RWPE2 (cell line): ENCODE results near the gene KLHDC7B.

Source experiments
- ATAC-seq: fragments of 200-7000 bp; cut with Tn5 transposase; 3 replicates; pipeline ENCODE4 v1.9.1; 2021; ENCODE audit warnings: low read depth
- DNase-seq: peaks from one replicate; pipeline ENCODE4 v3.0.0-alpha.2; 2020; ENCODE audit warnings: low spot score
- H3K27ac ChIP-seq: fragments of 450-650 bp; 2 replicates; pipeline ENCODE4 v1.5.1; 2017; ENCODE audit warnings: mild to moderate bottlenecking; ENCODE audit not compliant: poor library complexity, severe bottlenecking
- H3K27me3 ChIP-seq: fragments of 250-450 bp; sonication (Bioruptor Pico); 2 replicates; pipeline ENCODE4 v1.5.1; 2021; ENCODE audit warnings: mild to moderate bottlenecking, moderate library complexity; ENCODE audit not compliant: insufficient read depth, poor library complexity, severe bottlenecking
- H3K36me3 ChIP-seq: fragments of 250-450 bp; sonication (Bioruptor Pico); 2 replicates; pipeline ENCODE4 v1.5.1; 2020; ENCODE audit warnings: low read depth, mild to moderate bottlenecking, moderate library complexity
- H3K4me1 ChIP-seq: fragments of 250-450 bp; sonication (Bioruptor Pico); 2 replicates; pipeline ENCODE4 v1.5.1; 2021; ENCODE audit warnings: mild to moderate bottlenecking, moderate library complexity; ENCODE audit not compliant: insufficient read depth, poor library complexity, severe bottlenecking
- H3K4me3 ChIP-seq: fragments of 250-450 bp; sonication (Bioruptor Pico); 2 replicates; pipeline ENCODE4 v1.5.1; 2021; ENCODE audit warnings: mild to moderate bottlenecking, moderate library complexity; ENCODE audit not compliant: severe bottlenecking
- H3K9me3 ChIP-seq: fragments of 250-450 bp; sonication (Bioruptor Pico); 2 replicates; pipeline ENCODE4 v1.5.1; 2021; ENCODE audit warnings: mild to moderate bottlenecking, moderate library complexity; ENCODE audit not compliant: severe bottlenecking
- CTCF ChIP-seq: fragments of 450-650 bp; IDR thresholded peaks from one replicate; pipeline ENCODE4 v1.5.1; 2017; ENCODE audit warnings: mild to moderate bottlenecking, moderate library complexity; ENCODE audit not compliant: poor library complexity, severe bottlenecking

Gene KLHDC7B

GRCh38 chr22:50524676-50525103 lies 21.0 kb upstream of the KLHDC7B start:
- Histone ChIP-seq H3K4me3 (peak overlapping the region; percentile 51), H3K27me3 (no peaks in the 10 kb centered on the region), H3K27ac (peak overlapping the region; percentile 81), H3K9me3 (no peaks in the 10 kb centered on the region), H3K36me3 (peaks cover 13% of the 10 kb centered on the region), H3K4me1 (no peaks in the 10 kb centered on the region)
- TF ChIP-seq CTCF = no peak
- no peak for ATAC-seq
- no peak for DNase-seq

GRCh38 chr22:50525104-50525857 lies 20.4 kb upstream of the KLHDC7B start, which contains the start of gene SCO2:
TSS of gene SCO2 (minus strand) at chr22:50525598. CDS start at chr22:50524411, 1,187 bp downstream.
- TF ChIP-seq CTCF = no peak
- H3K9me3 ChIP-seq = no peaks in the 10 kb centered on the region
- peaks cover 8% of the 10 kb centered on the region for H3K36me3 ChIP-seq
- ATAC-seq = peak; percentile 45
- H3K27ac ChIP-seq = peak within 1 kb of the TSS; percentile 81
- peak; percentile 95 for DNase-seq
- H3K27me3 ChIP-seq = no peaks in the 10 kb centered on the region
- peak within 1 kb of the TSS; percentile 51 for H3K4me3 ChIP-seq
- H3K4me1 ChIP-seq = no peaks in the 10 kb centered on the region

GRCh38 chr22:50525858-50526107 lies 19.9 kb upstream of the KLHDC7B start:
- ATAC-seq = no peak
- no peak for TF ChIP-seq CTCF
- H3K4me1 ChIP-seq = no peaks in the 10 kb centered on the region
- no peak for DNase-seq
- peaks cover 4% of the 10 kb centered on the region; the same call in 1 of the 2 replicates for H3K36me3 ChIP-seq
- peak overlapping the region; percentile 81 for H3K27ac ChIP-seq
- H3K27me3 ChIP-seq = no peaks in the 10 kb centered on the region
- H3K9me3 ChIP-seq = no peaks in the 10 kb centered on the region
- peak overlapping the region; percentile 51 for H3K4me3 ChIP-seq

GRCh38 chr22:50526108-50526833 lies 19.4 kb upstream of the KLHDC7B start:
- ATAC-seq (peak; percentile 19), DNase-seq (peak; percentile 81)
- peak; percentile 74 for TF ChIP-seq CTCF
- peak overlapping the region; percentile 51 for H3K4me3 ChIP-seq
- no peaks in the 10 kb centered on the region for H3K9me3 ChIP-seq
- peaks cover 3% of the 10 kb centered on the region; the same call in 1 of the 2 replicates for H3K36me3 ChIP-seq
- peak overlapping the region; percentile 81 for H3K27ac ChIP-seq
- no peaks in the 10 kb centered on the region for H3K4me1 ChIP-seq
- no peaks in the 10 kb centered on the region for H3K27me3 ChIP-seq
